ENCODE measurements around the gene RCBTB1.
"Not testable (repeated sequence)": the region's sequence is repeated elsewhere in the genome, so short reads cannot be mapped to it uniquely, and the experiment has no call there.

The RCBTB1 gene

GRCh38 chr13:49620170-49620621 is 34.8 kb upstream of the RCBTB1 start:
- Histone ChIP-seq H3K27me3 (ENCODE audit: control insufficient read depth, insufficient read depth, low read length) (no peaks in the 10 kb centered on the region), H3K27ac (ENCODE audit: low read length) (no peak overlapping the region), H3K36me3 (ENCODE audit: control insufficient read depth, low read depth, low read length) (no peaks in the 10 kb centered on the region), H3K4me1 (ENCODE audit: control insufficient read depth, low read depth, low read length) (no peaks in the 10 kb centered on the region), H3K4me3 (ENCODE audit: low read length) (no peak overlapping the region), H3K9ac (ENCODE audit: low read length) (no peak overlapping the region), H3K9me3 (ENCODE audit: control insufficient read depth, low read depth, low read length) (no peaks in the 10 kb centered on the region)

GRCh38 chr13:49616676-49617065 is 31.3 kb upstream of the RCBTB1 start:
- Histone ChIP-seq H3K4me1 (ENCODE audit: control insufficient read depth, low read depth, low read length) (no peaks in the 10 kb centered on the region), H3K4me3 (ENCODE audit: low read length) (no peak overlapping the region), H3K27me3 (ENCODE audit: control insufficient read depth, insufficient read depth, low read length) (no peaks in the 10 kb centered on the region), H3K9me3 (ENCODE audit: control insufficient read depth, low read depth, low read length) (no peaks in the 10 kb centered on the region), H3K36me3 (ENCODE audit: control insufficient read depth, low read depth, low read length) (no peaks in the 10 kb centered on the region), H3K9ac (ENCODE audit: low read length) (no peak overlapping the region), H3K27ac (ENCODE audit: low read length) (no peak overlapping the region)

- H3K9me3 ChIP-seq (ENCODE audit: control insufficient read depth, low read depth, low read length), result no peaks in the 10 kb centered on the region
- H3K27ac ChIP-seq (ENCODE audit: low read length), result no peak overlapping the region
- no peak overlapping the region for H3K9ac ChIP-seq (ENCODE audit: low read length)
- H3K36me3 ChIP-seq (ENCODE audit: control insufficient read depth, low read depth, low read length), result no peaks in the 10 kb centered on the region
- no peak overlapping the region for H3K4me3 ChIP-seq (ENCODE audit: low read length)
- no peaks in the 10 kb centered on the region for H3K4me1 ChIP-seq (ENCODE audit: control insufficient read depth, low read depth, low read length)
- no peaks in the 10 kb centered on the region for H3K27me3 ChIP-seq (ENCODE audit: control insufficient read depth, insufficient read depth, low read length)
These were observed 30.7 kb upstream of the RCBTB1 start for GRCh38 chr13:49615836-49616675.

GRCh38 chr13:49612042-49612441 is 26.7 kb upstream of the RCBTB1 start:
- H3K36me3 ChIP-seq (ENCODE audit: control insufficient read depth, low read depth, low read length); H3K9me3 ChIP-seq (ENCODE audit: control insufficient read depth, low read depth, low read length); H3K27ac ChIP-seq (ENCODE audit: low read length); H3K4me3 ChIP-seq (ENCODE audit: low read length); H3K4me1 ChIP-seq (ENCODE audit: control insufficient read depth, low read depth, low read length); H3K27me3 ChIP-seq (ENCODE audit: control insufficient read depth, insufficient read depth, low read length); H3K9ac ChIP-seq (ENCODE audit: low read length): not testable (repeated sequence)

- Histone ChIP-seq H3K27ac (ENCODE audit: low read length) (no peak overlapping the region), H3K9ac (ENCODE audit: low read length) (no peak overlapping the region), H3K4me1 (ENCODE audit: control insufficient read depth, low read depth, low read length) (no peaks in the 10 kb centered on the region), H3K36me3 (ENCODE audit: control insufficient read depth, low read depth, low read length) (no peaks in the 10 kb centered on the region), H3K4me3 (ENCODE audit: low read length) (no peak overlapping the region), H3K9me3 (ENCODE audit: control insufficient read depth, low read depth, low read length) (no peaks in the 10 kb centered on the region), H3K27me3 (ENCODE audit: control insufficient read depth, insufficient read depth, low read length) (no peaks in the 10 kb centered on the region)
These were observed 24.8 kb upstream of the RCBTB1 start for GRCh38 chr13:49610176-49610575.

GRCh38 chr13:49608651-49609331 is 23.4 kb upstream of the RCBTB1 start:
- Histone ChIP-seq H3K27ac (ENCODE audit: low read length) (no peak overlapping the region), H3K27me3 (ENCODE audit: control insufficient read depth, insufficient read depth, low read length) (no peaks in the 10 kb centered on the region), H3K4me3 (ENCODE audit: low read length) (no peak overlapping the region), H3K9me3 (ENCODE audit: control insufficient read depth, low read depth, low read length) (no peaks in the 10 kb centered on the region), H3K9ac (ENCODE audit: low read length) (no peak overlapping the region), H3K36me3 (ENCODE audit: control insufficient read depth, low read depth, low read length) (no peaks in the 10 kb centered on the region), H3K4me1 (ENCODE audit: control insufficient read depth, low read depth, low read length) (no peaks in the 10 kb centered on the region)

- Histone ChIP-seq H3K27me3 (ENCODE audit: control insufficient read depth, insufficient read depth, low read length) (no peaks in the 10 kb centered on the region), H3K36me3 (ENCODE audit: control insufficient read depth, low read depth, low read length) (no peaks in the 10 kb centered on the region), H3K4me3 (ENCODE audit: low read length) (no peak overlapping the region), H3K9me3 (ENCODE audit: control insufficient read depth, low read depth, low read length) (no peaks in the 10 kb centered on the region), H3K4me1 (ENCODE audit: control insufficient read depth, low read depth, low read length) (no peaks in the 10 kb centered on the region), H3K9ac (ENCODE audit: low read length) (no peak overlapping the region), H3K27ac (ENCODE audit: low read length) (no peak overlapping the region)
These were observed 22.4 kb upstream of the RCBTB1 start for GRCh38 chr13:49607761-49608160.

GRCh38 chr13:49606747-49607648 is 21.6 kb upstream of the RCBTB1 start:
- H3K9me3 ChIP-seq (ENCODE audit: control insufficient read depth, low read depth, low read length), result no peaks in the 10 kb centered on the region
- H3K4me3 ChIP-seq (ENCODE audit: low read length), result no peak overlapping the region
- H3K4me1 ChIP-seq (ENCODE audit: control insufficient read depth, low read depth, low read length), result no peaks in the 10 kb centered on the region
- H3K9ac ChIP-seq (ENCODE audit: low read length), result no peak overlapping the region
- H3K27me3 ChIP-seq (ENCODE audit: control insufficient read depth, insufficient read depth, low read length), result no peaks in the 10 kb centered on the region
- H3K36me3 ChIP-seq (ENCODE audit: control insufficient read depth, low read depth, low read length), result no peaks in the 10 kb centered on the region
- no peak overlapping the region for H3K27ac ChIP-seq (ENCODE audit: low read length)

- Histone ChIP-seq H3K9me3 (ENCODE audit: control insufficient read depth, low read depth, low read length) (no peaks in the 10 kb centered on the region), H3K4me3 (ENCODE audit: low read length) (no peak overlapping the region), H3K36me3 (ENCODE audit: control insufficient read depth, low read depth, low read length) (no peaks in the 10 kb centered on the region), H3K27ac (ENCODE audit: low read length) (no peak overlapping the region), H3K9ac (ENCODE audit: low read length) (no peak overlapping the region), H3K27me3 (ENCODE audit: control insufficient read depth, insufficient read depth, low read length) (no peaks in the 10 kb centered on the region), H3K4me1 (ENCODE audit: control insufficient read depth, low read depth, low read length) (no peaks in the 10 kb centered on the region)
These were observed 19.2 kb upstream of the RCBTB1 start for GRCh38 chr13:49604570-49604969.

GRCh38 chr13:49602615-49603014 is 17.3 kb upstream of the RCBTB1 start:
- H3K36me3 ChIP-seq (ENCODE audit: control insufficient read depth, low read depth, low read length); H3K4me1 ChIP-seq (ENCODE audit: control insufficient read depth, low read depth, low read length); H3K27me3 ChIP-seq (ENCODE audit: control insufficient read depth, insufficient read depth, low read length); H3K27ac ChIP-seq (ENCODE audit: low read length); H3K9me3 ChIP-seq (ENCODE audit: control insufficient read depth, low read depth, low read length); H3K4me3 ChIP-seq (ENCODE audit: low read length); H3K9ac ChIP-seq (ENCODE audit: low read length): not testable (repeated sequence)

GRCh38 chr13:49602005-49602404 is 16.6 kb upstream of the RCBTB1 start:
- Histone ChIP-seq H3K4me1 (ENCODE audit: control insufficient read depth, low read depth, low read length) (no peaks in the 10 kb centered on the region), H3K27me3 (ENCODE audit: control insufficient read depth, insufficient read depth, low read length) (no peaks in the 10 kb centered on the region), H3K9ac (ENCODE audit: low read length) (no peak overlapping the region), H3K27ac (ENCODE audit: low read length) (no peak overlapping the region), H3K9me3 (ENCODE audit: control insufficient read depth, low read depth, low read length) (no peaks in the 10 kb centered on the region), H3K36me3 (ENCODE audit: control insufficient read depth, low read depth, low read length) (no peaks in the 10 kb centered on the region), H3K4me3 (ENCODE audit: low read length) (no peak overlapping the region)
